Suprapubic skin (tissue), 4 donors: ENCODE results near the gene CD3E. TPM values are rescaled to one million over a fixed set of nuclear protein-coding genes. Genes with fewer than 3 reads are reported as not detected.

Experiments used
- DNase-seq, 2 donors: peaks; one replicate each; pipeline ENCODE4 v3.0.0-alpha.2; 2019; ENCODE audit warnings: low spot score in 2 of 2
- H3K27ac ChIP-seq: fragments of 200-600 bp; sonication (generic); one replicate; pipeline ENCODE4 v1.5.1; 2019
- H3K27me3 ChIP-seq: fragments of 200-600 bp; sonication (generic); one replicate; pipeline ENCODE4 v1.5.1; 2019
- H3K36me3 ChIP-seq: fragments of 200-600 bp; sonication (generic); one replicate; pipeline ENCODE4 v1.5.1; 2019
- H3K4me1 ChIP-seq: fragments of 200-600 bp; sonication (generic); one replicate; pipeline ENCODE4 v1.5.1; 2019
- H3K4me3 ChIP-seq: fragments of 200-600 bp; sonication (generic); one replicate; pipeline ENCODE4 v1.5.1; 2019; ENCODE audit warnings: mild to moderate bottlenecking
- H3K9me3 ChIP-seq: fragments of 200-600 bp; sonication (generic); one replicate; pipeline ENCODE4 v1.5.1; 2019
- CTCF ChIP-seq, 2 donors: fragments of 200-600 bp in 1 of 2; fragments of 450-650 bp in 1 of 2; sonication (generic) in 1 of 2; IDR thresholded peaks; one replicate each; pipeline ENCODE4 v1.5.1; 2016 to 2019; ENCODE audit warnings: antibody characterized with exemption in 2 of 2, mild to moderate bottlenecking in 1 of 2, moderate library complexity in 1 of 2
- EP300 ChIP-seq: sonication (generic); formaldehyde crosslinking; IDR thresholded peaks from one replicate; pipeline ENCODE4 v1.6.1; 2017; ENCODE audit warnings: antibody characterized with exemption
- POLR2A ChIP-seq, 2 donors: fragments of 450-650 bp; IDR thresholded peaks; one replicate each; pipeline ENCODE4 v1.6.1; 2017; ENCODE audit warnings: antibody characterized with exemption in 2 of 2, mild to moderate bottlenecking in 2 of 2, moderate library complexity in 2 of 2
- POLR2AphosphoS5 ChIP-seq, 3 donors: sonication (generic); formaldehyde crosslinking; IDR thresholded peaks; one replicate each; pipeline ENCODE4 v1.6.1; 2017; ENCODE audit warnings: antibody characterized with exemption in 3 of 3
- WGBS: methylation state at CpG from one replicate; pipeline ENCODE4 v1.1.5; 2018; 5-methylcytosine and 5-hydroxymethylcytosine counted together
- total RNA-seq, 4 donors: library from RNA; depleted of rRNA; stranded (reverse); fragments of >200 nt; gene quantifications; one replicate each; pipeline ENCODE4 v1.1.0, GENCODE V29; 2016

The CD3E gene
- total RNA-seq, 4 donors from 2014 or later = 0.55 to 3.3 (median 0.79) TPM; not detected in 1

GRCh38 chr11:118283037-118283636, 21.4 kb upstream of the CD3E start:
- Histone ChIP-seq H3K36me3 (no peaks in the 10 kb centered on the region), H3K27ac (no peak overlapping the region), H3K4me3 (no peak overlapping the region), H3K27me3 (no peaks in the 10 kb centered on the region), H3K4me1 (no peaks in the 10 kb centered on the region), H3K9me3 (no peaks in the 10 kb centered on the region)
- DNase-seq = no peak
- TF ChIP-seq POLR2AphosphoS5 (IDR thresholded peaks at IDR 0.05) (no peak), CTCF (IDR thresholded peaks at IDR 0.05) (no peak), EP300 (no peak), POLR2A (IDR thresholded peaks at IDR 0.05) (no peak)
- WGBS = 74% methylated on average over 5 of the region's 5 CpGs

- TF ChIP-seq POLR2A (IDR thresholded peaks at IDR 0.05) (no peak), EP300 (no peak), POLR2AphosphoS5 (IDR thresholded peaks at IDR 0.05) (no peak), CTCF (IDR thresholded peaks at IDR 0.05) (no peak)
- no peaks in the 10 kb centered on the region for H3K36me3 ChIP-seq
- H3K4me3 ChIP-seq = no peak overlapping the region
- no peaks in the 10 kb centered on the region for H3K4me1 ChIP-seq
- WGBS = 67% methylated on average over 4 of the region's 4 CpGs
- no peak overlapping the region for H3K27ac ChIP-seq
- H3K27me3 ChIP-seq = no peaks in the 10 kb centered on the region
- H3K9me3 ChIP-seq = no peaks in the 10 kb centered on the region
- DNase-seq = no peak
Measured at GRCh38 chr11:118283756-118284350, 20.7 kb upstream of the CD3E start.

- H3K4me1 ChIP-seq = peaks cover 11% of the 10 kb centered on the region
- no peaks in the 10 kb centered on the region for H3K9me3 ChIP-seq
- H3K27ac ChIP-seq = no peak overlapping the region
- WGBS = 88% methylated on average over 2 of the region's 2 CpGs
- H3K27me3 ChIP-seq = no peaks in the 10 kb centered on the region
- TF ChIP-seq POLR2A (IDR thresholded peaks at IDR 0.05) (no peak), EP300 (no peak), CTCF (IDR thresholded peaks at IDR 0.05) (no peak), POLR2AphosphoS5 (IDR thresholded peaks at IDR 0.05) (no peak)
- H3K4me3 ChIP-seq = no peak overlapping the region
- no peaks in the 10 kb centered on the region for H3K36me3 ChIP-seq
- DNase-seq = no peak
Measured at GRCh38 chr11:118286545-118286944, 18.0 kb upstream of the CD3E start.

GRCh38 chr11:118287006-118287405, 17.5 kb upstream of the CD3E start:
- WGBS = 79% methylated on average over 1 of the region's 1 CpG
- H3K27ac ChIP-seq = no peak overlapping the region
- H3K36me3 ChIP-seq = no peaks in the 10 kb centered on the region
- TF ChIP-seq CTCF (IDR thresholded peaks at IDR 0.05) = no peak
- TF ChIP-seq POLR2AphosphoS5 (IDR thresholded peaks at IDR 0.05) = no peak
- no peak for TF ChIP-seq POLR2A (IDR thresholded peaks at IDR 0.05)
- TF ChIP-seq EP300 = no peak
- H3K4me3 ChIP-seq = no peak overlapping the region
- H3K9me3 ChIP-seq = no peaks in the 10 kb centered on the region
- peaks cover 15% of the 10 kb centered on the region for H3K4me1 ChIP-seq
- H3K27me3 ChIP-seq = no peaks in the 10 kb centered on the region
- no peak for DNase-seq

GRCh38 chr11:118289401-118289800, 15.1 kb upstream of the CD3E start:
- peaks cover 16% of the 10 kb centered on the region for H3K4me1 ChIP-seq
- H3K36me3 ChIP-seq = no peaks in the 10 kb centered on the region
- TF ChIP-seq EP300 = no peak
- no peaks in the 10 kb centered on the region for H3K27me3 ChIP-seq
- DNase-seq = no peak
- no peaks in the 10 kb centered on the region for H3K9me3 ChIP-seq
- H3K4me3 ChIP-seq = no peak overlapping the region
- H3K27ac ChIP-seq = no peak overlapping the region
